HG02885 (cell line): ENCODE measurements around the gene SDK2.
"Not testable (repeated sequence)": the region's sequence is repeated elsewhere in the genome, so short reads cannot be mapped to it uniquely, and the experiment has no call there.

ENCODE experiments used
- ATAC-seq: cut with Tn5 transposase; IDR thresholded peaks from one replicate; pipeline ENCODE4 v1.9.1; 2021; ENCODE audit warnings: mild to moderate bottlenecking; ENCODE audit not compliant: unreplicated experiment, poor library complexity

Gene SDK2

DNA sequence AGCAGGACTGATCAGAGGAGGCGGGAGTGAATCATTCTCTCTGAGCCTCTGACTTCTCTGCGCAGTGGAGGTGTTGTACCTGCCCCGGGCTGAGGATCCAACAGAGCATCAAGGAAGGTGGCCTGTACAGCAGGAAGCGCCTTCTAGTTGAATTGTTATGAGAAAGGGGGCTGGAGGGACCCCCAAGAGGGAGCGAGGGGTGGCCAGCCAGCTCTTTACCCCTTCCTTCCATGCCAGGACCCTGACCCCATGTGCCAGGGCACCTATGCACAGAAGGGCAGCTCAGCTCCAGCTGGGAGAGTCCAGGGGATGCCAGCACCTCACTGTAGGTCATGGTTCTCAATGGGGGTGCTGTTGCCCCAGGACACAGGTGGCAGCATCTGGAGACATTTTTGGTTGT is 149.3 kb downstream of the SDK2 start:
- ATAC-seq = no peak

DNA sequence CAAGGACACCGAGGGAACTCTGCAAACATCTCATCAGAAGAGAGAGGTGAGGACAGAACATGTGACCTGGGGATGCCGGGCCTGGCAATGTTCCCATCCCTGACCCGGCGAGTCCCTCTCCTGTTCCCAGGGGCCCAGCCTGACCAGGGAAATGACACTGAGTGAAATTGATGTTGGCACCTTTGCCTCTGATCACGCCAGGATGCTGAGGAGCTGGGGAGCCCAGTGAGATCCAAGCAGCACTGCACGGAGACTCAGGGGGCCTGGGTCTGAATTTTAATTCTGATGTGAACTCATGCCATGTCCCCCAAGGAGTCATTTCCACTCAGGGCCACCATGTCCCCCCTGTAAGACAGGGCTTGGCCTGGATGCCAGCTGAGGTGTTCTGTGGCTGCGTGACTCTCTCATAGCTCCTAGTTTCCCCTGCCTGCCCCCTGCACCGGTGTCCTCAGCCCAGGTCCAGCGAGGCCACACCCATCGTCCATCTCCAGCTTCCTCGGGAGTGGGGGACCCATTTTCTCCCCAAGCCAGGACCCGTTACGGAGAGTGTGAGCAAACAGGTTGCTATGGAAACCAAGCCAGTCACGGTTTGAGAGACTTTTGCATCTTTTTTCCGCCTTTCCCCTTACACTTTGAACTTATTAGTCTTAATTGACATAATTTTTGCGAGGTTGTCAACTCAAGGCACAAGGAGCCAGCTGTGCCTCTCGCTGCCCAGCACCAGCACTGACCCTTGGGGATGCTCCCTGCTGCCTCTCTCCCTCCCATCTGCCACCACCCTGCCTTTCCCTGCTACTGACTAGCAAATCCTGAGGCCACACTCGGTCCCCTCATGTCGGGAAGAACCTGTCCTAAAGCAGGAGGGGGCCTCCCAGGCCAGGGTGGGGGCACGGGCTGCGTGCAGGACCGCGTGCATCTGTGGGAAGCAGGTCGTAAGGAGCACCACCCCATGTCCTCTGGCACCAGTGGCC is 150.0 kb downstream of the SDK2 start:
- ATAC-seq = no peak

DNA sequence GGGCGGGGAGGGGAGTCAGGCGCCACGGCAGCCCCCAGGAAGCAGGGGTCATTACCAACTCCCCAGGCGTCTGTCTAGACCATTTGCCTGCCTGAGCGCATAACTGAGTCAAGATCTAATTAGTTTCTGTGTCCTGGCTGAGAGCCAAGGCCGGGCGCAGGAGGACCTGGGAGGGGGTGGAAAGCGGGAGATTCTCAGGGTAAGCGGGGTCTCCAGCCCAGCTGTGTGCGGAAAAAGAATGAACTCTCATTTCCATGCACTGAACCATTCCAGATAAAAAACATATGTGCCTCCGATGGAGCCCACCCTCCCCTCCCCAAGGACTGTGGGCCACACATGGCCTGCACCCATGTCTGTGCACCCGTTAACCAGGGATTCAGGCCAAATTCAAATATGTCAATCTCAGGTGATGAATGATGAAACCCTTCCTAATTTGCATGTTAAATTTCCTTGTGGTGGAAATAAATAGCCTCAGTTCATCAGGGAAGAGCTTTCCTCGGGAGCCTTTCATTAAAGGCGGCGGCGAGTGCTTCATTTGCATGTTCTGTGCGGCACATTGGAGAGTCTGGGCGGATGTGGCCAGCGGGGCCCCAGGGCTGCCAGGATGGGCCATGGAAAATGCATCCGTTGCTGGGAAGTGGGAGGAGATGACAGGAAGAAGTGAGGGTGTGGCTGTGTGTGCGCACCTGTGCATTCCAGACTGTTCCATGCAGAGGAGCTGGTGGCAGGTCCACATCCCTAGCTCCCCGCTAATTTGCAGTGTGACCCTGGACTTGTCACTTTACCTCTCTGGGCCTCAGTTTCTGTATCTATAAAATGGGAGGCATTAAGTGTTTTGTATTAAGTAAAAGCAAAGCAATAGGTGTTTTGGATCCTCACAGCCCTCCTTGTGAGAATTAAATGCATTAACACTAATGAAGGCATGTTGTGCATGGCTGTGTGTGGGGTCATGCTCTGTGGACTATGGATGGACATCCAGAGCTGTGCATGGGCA is 151.1 kb downstream of the SDK2 start:
- no peak for ATAC-seq

DNA sequence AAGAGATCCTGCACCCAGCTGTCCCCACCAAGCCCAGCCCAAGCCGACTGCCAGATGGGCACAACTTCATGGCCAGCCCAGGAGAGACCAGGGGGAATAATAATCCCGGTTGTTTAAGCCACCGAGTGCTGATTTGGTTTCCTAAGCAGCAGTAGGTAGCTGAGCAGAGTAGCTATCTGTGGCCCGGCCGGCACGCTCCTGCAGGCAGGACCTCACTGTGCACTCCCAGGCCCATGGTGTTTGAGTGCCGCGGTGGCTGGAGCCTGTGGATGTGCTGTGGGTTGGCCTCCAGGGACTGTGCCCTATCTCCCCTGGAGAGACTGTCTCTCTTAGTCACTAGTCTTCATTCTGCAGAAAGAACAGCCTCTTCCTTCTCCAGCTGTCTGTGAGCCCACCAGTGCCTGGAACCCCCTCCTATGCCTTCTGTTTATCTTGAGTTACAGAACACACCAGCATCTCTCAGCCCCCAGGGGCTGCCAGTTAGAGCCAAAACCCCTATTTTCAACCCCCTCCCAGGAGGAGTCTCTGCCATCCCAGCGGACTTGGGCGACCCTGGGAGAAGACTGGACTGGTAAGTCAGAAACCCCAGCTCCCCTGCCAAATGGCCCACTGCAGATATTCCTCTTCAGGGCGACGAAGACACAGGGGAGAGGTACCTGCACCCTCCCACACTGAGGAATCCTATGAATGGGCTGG is 152.0 kb downstream of the SDK2 start:
- ATAC-seq = no peak

DNA sequence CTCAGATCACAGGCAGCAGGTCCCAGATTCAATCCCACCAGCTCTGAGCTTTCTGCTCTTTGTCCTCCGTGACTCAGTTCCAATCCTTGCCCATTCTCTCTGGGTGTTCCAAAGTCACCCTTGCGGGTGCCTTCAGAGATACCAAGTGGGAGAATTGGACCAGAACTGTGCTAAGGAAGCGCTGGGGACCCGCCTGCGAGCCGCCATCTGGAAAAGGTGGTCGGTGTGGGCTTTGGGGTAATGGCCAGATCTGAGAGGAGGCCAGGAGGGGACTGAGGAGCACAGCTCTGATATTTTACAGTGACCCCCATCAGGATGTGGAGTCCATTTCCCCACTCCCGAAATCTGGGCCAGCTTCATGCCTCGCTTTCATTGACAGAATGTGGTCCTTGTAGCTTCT is 152.6 kb downstream of the SDK2 start:
- no peak for ATAC-seq

DNA sequence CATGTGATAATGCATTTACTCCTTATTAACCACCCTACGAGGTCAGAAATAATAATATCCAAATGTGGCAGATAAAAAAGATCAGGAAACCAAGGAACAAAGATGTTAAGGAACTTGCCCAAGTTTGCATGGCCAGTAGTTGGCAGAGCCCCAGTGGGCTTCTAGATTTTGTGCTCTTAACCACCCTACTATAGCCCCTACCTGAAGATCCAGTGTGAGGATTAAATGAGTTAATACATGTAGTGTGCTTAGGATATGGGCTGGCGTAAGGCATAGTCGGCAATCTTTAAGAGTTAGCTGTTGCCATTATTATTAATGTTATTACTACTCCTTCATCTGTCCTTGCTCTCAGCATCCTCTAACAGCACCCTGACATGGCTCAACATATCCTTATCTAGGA is 153.4 kb downstream of the SDK2 start:
- no peak for ATAC-seq

DNA sequence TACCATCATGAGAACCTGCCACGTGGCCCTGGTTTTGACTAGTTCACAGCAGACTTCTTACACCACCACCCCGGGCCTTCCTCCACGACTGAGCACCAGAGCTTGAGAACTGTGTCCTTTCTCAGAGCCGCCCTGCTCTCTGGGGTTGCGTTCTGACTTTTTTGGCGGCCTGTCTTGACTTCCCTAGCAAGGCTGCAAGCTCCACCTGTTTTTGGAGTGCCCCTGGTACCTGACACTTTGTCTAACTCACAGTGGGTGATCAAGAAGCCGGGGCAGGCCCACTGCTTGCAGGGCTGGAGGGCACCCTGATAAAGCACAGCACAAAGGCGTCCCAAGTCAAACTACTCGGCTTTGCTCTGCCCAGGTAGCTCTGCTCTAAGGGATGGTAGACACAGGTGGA is 154.3 kb downstream of the SDK2 start:
- ATAC-seq = no peak

DNA sequence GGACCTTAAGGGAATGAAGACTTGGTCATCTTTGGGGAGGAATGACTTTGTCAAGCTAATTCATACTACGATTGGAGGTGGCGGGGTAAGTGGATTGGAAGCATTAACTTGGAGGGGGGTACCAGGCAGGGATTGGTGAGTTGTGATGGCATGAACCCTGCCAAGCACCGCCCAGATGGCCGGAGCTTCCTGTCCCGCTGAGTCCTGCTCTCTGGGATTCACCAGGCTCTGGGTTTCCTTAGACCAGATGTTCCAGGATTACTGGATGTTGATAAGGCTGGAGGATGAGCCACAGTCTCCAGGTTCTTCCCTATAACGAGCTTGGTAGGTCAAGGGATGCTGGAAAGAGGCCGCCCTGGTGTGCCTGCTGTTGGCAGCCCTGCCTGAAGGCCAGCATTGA is 154.9 kb downstream of the SDK2 start:
- ATAC-seq = no peak

DNA sequence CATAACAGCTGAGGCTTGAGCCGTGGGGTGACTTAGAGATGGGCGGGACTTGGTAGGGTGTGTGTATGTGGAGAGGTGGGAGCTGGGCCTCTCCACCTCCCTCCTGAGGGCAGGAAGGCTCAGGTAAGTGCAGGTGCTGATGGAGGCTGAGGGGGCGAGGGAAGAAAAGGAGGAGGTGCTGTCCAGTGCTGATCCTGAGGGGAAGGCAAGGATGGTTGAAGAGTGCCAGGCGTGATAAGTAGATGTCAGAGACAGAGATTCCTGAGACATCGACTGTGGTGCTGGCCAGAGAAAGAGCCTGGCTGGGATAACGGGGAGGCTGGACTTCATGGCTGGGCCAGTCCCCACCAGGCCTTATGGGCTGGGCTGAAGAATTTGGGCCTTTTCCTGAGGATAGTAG is 159.1 kb downstream of the SDK2 start:
- ATAC-seq = no peak

DNA sequence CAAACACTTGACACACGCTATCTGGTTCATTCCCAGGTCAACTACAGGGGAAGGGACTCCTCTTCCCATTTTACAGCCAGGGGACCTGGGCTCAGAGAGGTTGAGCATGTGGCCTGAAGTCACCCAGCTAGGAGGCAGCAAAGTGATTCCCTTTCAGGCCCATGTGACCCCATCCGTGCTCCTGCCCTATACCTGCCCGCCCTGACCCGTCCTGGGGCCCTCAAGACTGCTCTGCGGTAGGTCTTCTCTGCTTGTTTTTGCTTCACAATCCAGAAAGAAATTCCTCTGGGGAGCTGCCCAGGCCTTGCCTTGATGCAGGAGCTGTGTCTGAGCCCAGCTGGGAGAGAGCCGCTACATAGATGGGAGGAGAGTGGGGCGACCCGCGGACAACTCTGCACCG is 161.4 kb downstream of the SDK2 start:
- ATAC-seq = no peak

DNA sequence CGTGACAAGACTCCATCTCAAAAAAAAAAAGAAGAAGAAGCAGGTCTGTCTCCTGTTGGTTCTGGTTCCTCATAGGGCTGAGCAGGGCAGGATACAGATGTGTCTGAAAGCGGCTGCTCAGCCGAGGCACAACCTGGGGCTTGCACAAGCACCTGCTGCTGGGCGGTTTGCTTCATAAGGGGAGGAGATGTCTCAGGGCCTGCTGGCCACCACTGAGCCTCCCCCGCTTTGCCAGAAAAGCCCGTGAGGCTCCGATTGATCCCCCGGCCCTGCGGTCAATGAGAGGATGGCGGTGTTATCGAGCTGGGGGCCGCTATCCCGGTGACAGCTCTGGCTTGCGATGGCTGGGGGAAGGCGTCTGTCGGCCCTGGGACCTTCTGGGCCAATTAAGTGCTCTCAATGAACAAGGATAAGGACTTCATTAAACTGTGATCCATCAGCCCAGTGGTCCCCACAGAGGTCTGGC is 162.0 kb downstream of the SDK2 start:
- no peak for ATAC-seq

DNA sequence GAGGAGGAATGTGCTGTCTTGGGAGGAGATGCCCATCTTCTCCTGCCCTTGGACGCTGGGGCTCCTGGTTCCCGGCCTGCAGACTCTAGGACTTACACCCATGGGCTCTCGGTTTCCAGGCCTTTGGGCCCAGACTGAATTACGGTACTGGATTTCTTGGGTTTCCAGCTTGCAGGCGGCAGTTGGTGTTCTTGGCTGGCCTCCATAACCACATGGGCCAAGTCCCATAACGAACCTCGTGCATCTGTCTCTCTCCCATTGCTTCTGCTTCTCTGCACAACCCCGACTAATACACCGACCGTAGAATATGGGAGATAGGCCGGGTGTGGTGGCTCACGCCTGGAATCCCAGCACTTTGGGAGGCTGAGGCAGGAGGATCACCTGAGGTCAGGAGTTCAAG is 162.6 kb downstream of the SDK2 start:
- no peak for ATAC-seq

DNA sequence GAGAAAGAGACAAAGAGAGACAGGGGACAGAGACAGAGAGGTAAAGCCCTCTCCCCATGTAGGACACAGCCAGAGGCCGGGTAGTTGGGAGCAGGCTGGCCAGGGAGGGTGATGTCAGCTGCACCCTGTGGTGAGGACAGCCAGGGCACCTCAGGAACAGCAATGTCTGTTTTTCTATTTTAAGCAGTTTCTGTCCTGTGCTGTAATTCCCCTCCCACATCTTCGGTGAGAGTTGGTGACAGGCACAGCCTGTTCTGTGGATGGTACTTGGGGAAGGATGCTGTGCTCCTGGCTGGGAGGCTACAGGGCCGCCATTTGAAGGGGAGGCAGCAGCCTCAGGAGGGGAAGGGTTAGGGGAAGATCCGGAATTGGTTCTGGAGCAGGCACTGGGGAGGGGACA is 163.5 kb downstream of the SDK2 start:
- no peak for ATAC-seq

DNA sequence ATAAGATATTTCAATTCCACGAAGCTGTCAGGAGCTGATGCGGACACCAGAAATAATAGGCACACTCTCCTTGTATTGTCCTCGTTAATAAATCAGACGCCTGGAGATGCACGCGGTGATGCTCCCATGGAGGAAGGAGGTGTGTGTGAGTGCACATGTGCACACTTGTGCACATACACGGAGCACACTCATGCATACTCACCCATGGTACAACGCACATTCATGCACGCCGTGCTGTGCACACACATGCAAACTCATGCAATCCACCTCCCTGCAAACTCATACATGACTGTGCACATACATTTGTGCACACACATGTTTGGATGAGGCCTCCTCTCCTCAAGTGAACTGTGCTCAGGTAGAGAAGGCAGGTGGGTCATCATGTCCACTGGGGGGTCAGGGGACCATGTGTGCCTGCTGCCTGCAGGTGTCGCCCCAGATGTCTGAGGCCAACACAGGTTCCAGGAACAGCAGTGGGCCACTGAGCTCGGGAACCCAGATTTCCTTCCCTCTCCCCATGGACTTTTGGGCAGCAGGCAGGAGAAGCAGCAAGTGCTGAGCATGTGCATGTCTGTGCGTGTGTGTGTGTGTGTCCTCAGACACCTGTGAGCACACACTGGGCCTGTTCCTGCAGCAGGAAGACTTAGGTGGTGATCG is 165.3 kb downstream of the SDK2 start:
- no peak for ATAC-seq

DNA sequence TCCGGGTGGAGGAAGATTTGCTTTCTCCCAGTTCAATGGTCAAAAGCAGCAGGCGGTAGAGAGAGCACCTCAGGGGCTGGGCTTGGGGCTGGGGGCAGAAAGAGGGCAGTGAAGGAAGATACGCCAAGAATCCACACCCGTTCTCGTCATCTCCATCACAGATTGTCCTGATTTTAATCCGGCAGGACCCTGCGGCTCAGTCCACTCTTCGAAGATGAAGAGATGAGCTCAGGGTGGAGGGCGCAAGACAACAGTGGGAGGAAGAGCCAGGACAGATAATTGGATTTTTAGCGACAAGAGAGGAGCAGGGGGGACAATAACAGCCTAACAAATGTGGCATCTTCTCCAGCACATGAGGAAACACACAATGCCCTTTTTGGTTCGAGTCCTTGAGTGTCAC is 165.9 kb downstream of the SDK2 start:
- ATAC-seq = no peak

DNA sequence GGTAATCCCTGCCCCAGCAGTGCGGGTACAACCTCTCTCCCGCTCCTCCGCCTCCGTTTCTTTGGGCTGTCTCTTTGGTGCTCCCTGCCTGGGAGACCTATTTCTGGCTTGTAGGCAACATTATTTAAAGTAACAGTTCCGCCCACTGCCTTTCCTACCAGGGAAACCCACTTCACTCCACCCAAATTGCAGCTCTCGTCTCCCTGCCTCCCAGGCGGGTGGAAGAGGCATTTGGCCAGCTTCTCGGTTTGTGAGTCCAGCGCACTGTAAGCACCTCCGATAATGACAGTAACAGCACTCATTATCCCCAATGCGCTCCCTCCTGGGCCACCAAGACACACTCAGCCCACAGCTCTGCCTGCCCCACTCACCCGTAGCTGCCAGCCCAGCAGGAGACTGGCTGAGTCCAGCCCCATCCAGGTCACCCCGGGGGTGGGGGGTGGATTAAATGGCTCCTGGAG is 167.3 kb downstream of the SDK2 start:
- ATAC-seq = no peak

DNA sequence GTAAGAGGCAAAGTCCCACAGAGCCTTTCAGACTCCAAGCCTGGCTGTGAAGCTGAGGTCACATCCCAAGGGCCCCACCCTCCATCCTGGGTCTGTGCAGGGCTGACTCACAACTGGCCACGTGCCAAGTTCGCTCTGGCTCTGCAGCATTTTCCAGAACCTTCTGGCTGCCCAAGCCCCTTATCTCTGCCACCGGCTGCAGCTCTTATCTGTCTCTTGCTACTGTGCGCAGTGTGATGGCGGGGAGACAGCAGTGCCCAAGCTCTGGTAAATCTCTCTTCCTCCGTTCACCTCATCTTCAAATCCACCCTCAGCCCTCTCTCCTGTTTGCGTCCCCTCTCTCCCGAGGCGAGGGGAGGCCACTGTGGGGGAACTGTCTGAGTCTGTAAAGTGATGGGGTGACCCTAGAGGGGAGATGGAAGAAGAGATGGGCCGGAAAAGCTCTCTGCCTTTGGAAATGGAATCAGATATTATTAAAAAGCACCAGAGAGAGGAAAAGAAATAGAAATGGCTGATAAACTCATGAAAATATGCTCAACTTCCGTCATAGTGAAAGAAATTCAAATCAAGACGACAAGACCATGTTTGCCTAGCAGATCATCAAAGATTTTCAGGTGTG is 169.8 kb downstream of the SDK2 start:
- no peak for ATAC-seq

DNA sequence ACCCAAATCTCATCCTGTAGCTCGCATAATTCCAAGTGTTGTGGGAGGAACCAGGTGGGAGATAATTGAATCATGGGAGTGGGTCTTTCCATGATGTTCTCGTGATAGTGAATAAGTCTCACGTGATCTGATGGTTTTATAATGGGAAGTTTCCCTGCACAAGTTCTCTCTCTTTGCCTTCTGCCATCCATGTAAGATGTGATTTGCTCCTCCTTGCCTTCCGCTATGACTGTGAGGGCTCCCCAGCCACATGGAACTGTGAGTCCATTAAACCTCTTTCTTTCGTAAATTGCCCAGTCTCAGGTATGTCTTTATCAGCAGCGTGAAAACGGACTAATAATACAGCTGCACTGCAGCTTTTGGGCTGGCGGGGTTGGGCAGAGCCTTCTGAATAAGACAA is 171.5 kb downstream of the SDK2 start:
- not testable (repeated sequence) for ATAC-seq

DNA sequence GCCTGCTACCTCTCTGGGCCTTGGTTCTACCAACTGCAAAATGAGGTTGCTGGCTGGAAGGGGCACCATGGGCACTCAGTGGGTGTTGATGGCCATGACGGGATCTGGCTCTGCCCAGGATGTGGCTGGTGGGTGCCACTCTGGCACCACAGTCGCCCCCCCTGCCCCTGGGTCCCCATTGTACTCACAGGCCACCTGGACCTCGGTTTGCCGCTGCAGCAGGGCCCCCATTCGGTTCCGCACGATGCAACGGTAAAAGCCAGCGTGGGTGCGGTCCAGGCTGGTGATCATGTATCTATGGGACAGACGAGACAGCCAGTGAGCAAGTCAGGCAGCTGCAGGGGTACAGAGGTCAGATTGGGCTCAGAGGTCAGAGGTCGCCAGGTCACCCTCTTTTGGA is 172.3 kb downstream of the SDK2 start:
- ATAC-seq = no peak
